Stimulated activated effector memory CD8-positive, alpha-beta T cell treated with anti-CD3 and anti-CD28 coated beads, Interleukin-12 subunit alpha, Interleukin-12 subunit beta, amount 100 ng/mL, for 72 hours (primary cell): ENCODE measurements around the gene PIK3CA.
"Not testable (repeated sequence)": the region's sequence is repeated elsewhere in the genome, so short reads cannot be mapped to it uniquely, and the experiment has no call there.

Experiments
- ATAC-seq: fragments of 150-1000 bp; cut with Tn5 transposase; 2 replicates; pipeline ENCODE4 v1.10.0; 2021
- DNase-seq, 2 donors: peaks; one replicate each; pipeline ENCODE4 v3.0.0; 2021 to 2022; ENCODE audit warnings: low spot score in 2 of 2
- H3K27ac Mint-ChIP-seq: one replicate; pipeline ENCODE4 v1.8.0; 2022; ENCODE audit warnings: mild to moderate bottlenecking, mixed read lengths
- H3K36me3 Mint-ChIP-seq: one replicate; pipeline ENCODE4 v1.8.0; 2022; ENCODE audit warnings: mild to moderate bottlenecking, mixed read lengths
- H3K4me1 Mint-ChIP-seq: one replicate; pipeline ENCODE4 v1.8.0; 2022; ENCODE audit warnings: mixed read lengths
- H3K4me3 Mint-ChIP-seq: one replicate; pipeline ENCODE4 v1.8.0; 2022; ENCODE audit warnings: mild to moderate bottlenecking, mixed read lengths
- H3K9me3 Mint-ChIP-seq: one replicate; pipeline ENCODE4 v1.8.0; 2022; ENCODE audit warnings: mixed read lengths

PIK3CA gene

GRCh38 chr3:179258820-179259219, 110.7 kb downstream of the PIK3CA start:
- H3K4me3 Mint-ChIP-seq, result no peak overlapping the region
- H3K4me1 Mint-ChIP-seq, result peaks cover 22% of the 10 kb centered on the region
- H3K36me3 Mint-ChIP-seq, result no peaks in the 10 kb centered on the region
- no peak for ATAC-seq
- H3K27ac Mint-ChIP-seq, result no peak overlapping the region
- DNase-seq, result no peak
- peaks cover 7% of the 10 kb centered on the region for H3K9me3 Mint-ChIP-seq

GRCh38 chr3:179259959-179260756, 112.0 kb downstream of the PIK3CA start:
- DNase-seq, H3K27ac Mint-ChIP-seq: not testable (repeated sequence)

GRCh38 chr3:179260949-179261765, 113.0 kb downstream of the PIK3CA start:
- peaks cover 7% of the 10 kb centered on the region for H3K9me3 Mint-ChIP-seq
- H3K27ac Mint-ChIP-seq, result no peak overlapping the region
- H3K4me3 Mint-ChIP-seq, result peak overlapping the region; percentile 44
- ATAC-seq, result peak; percentile 93
- H3K4me1 Mint-ChIP-seq, result peaks cover 22% of the 10 kb centered on the region
- no peaks in the 10 kb centered on the region for H3K36me3 Mint-ChIP-seq
- peak; percentile 54 to 75 for DNase-seq

More at GRCh38 chr3:179259959-179260756, 112.0 kb downstream of the PIK3CA start:
- Mint-ChIP-seq H3K4me3 (peak overlapping the region; percentile 44), H3K4me1 (peaks cover 22% of the 10 kb centered on the region)
- H3K9me3 Mint-ChIP-seq, H3K36me3 Mint-ChIP-seq: not testable (repeated sequence)
- ATAC-seq, result peak; percentile 59

- H3K9me3 Mint-ChIP-seq, result peaks cover 7% of the 10 kb centered on the region
- H3K36me3 Mint-ChIP-seq, result no peaks in the 10 kb centered on the region
- peaks cover 22% of the 10 kb centered on the region for H3K4me1 Mint-ChIP-seq
- H3K27ac Mint-ChIP-seq, result no peak overlapping the region
- ATAC-seq, result no peak
- no peak overlapping the region for H3K4me3 Mint-ChIP-seq
- DNase-seq, result no peak
Observed at GRCh38 chr3:179263134-179263533, 115.0 kb downstream of the PIK3CA start.

GRCh38 chr3:179264449-179264848, 116.3 kb downstream of the PIK3CA start:
- peaks cover 16% of the 10 kb centered on the region for H3K4me1 Mint-ChIP-seq
- ATAC-seq, result no peak
- no peaks in the 10 kb centered on the region for H3K36me3 Mint-ChIP-seq
- no peak overlapping the region for H3K4me3 Mint-ChIP-seq
- DNase-seq, result no peak
- H3K27ac Mint-ChIP-seq, result no peak overlapping the region
- H3K9me3 Mint-ChIP-seq, result peaks cover 7% of the 10 kb centered on the region

GRCh38 chr3:179265092-179265491, 116.9 kb downstream of the PIK3CA start:
- Mint-ChIP-seq H3K36me3 (no peaks in the 10 kb centered on the region), H3K4me3 (no peak overlapping the region), H3K27ac (no peak overlapping the region), H3K9me3 (peaks cover 2% of the 10 kb centered on the region), H3K4me1 (peaks cover 10% of the 10 kb centered on the region)
- ATAC-seq (no peak), DNase-seq (no peak)

GRCh38 chr3:179265875-179266274, 117.7 kb downstream of the PIK3CA start:
- ATAC-seq (peak; percentile 83), DNase-seq (no peak)
- peaks cover 2% of the 10 kb centered on the region for H3K4me1 Mint-ChIP-seq
- H3K4me3 Mint-ChIP-seq, result no peak overlapping the region
- H3K36me3 Mint-ChIP-seq, result no peaks in the 10 kb centered on the region
- H3K27ac Mint-ChIP-seq, result no peak overlapping the region
- H3K9me3 Mint-ChIP-seq, result no peaks in the 10 kb centered on the region

GRCh38 chr3:179266701-179267211, 118.6 kb downstream of the PIK3CA start:
- Mint-ChIP-seq H3K27ac (no peak overlapping the region), H3K4me3 (no peak overlapping the region), H3K36me3 (no peaks in the 10 kb centered on the region), H3K4me1 (no peaks in the 10 kb centered on the region), H3K9me3 (no peaks in the 10 kb centered on the region)
- no peak for ATAC-seq
- DNase-seq, result no peak

GRCh38 chr3:179268400-179269051, 120.4 kb downstream of the PIK3CA start:
- Mint-ChIP-seq H3K27ac (no peak overlapping the region), H3K36me3 (no peaks in the 10 kb centered on the region), H3K9me3 (no peaks in the 10 kb centered on the region), H3K4me3 (no peak overlapping the region), H3K4me1 (no peaks in the 10 kb centered on the region)
- ATAC-seq, result no peak
- no peak for DNase-seq

- DNase-seq (no peak), ATAC-seq (no peak)
- H3K9me3 Mint-ChIP-seq, result no peaks in the 10 kb centered on the region
- H3K4me1 Mint-ChIP-seq, result no peaks in the 10 kb centered on the region
- H3K36me3 Mint-ChIP-seq, result no peaks in the 10 kb centered on the region
- no peak overlapping the region for H3K27ac Mint-ChIP-seq
- no peak overlapping the region for H3K4me3 Mint-ChIP-seq
Observed at GRCh38 chr3:179269152-179269707, 121.1 kb downstream of the PIK3CA start.

GRCh38 chr3:179272385-179272784, 124.2 kb downstream of the PIK3CA start:
- no peaks in the 10 kb centered on the region for H3K36me3 Mint-ChIP-seq
- H3K4me1 Mint-ChIP-seq, result no peaks in the 10 kb centered on the region
- H3K9me3 Mint-ChIP-seq, result no peaks in the 10 kb centered on the region
- no peak for ATAC-seq
- H3K27ac Mint-ChIP-seq, result no peak overlapping the region
- H3K4me3 Mint-ChIP-seq, result no peak overlapping the region
- no peak for DNase-seq

GRCh38 chr3:179274434-179274833, 126.3 kb downstream of the PIK3CA start:
- not testable (repeated sequence) for H3K36me3 Mint-ChIP-seq, H3K4me3 Mint-ChIP-seq, DNase-seq, H3K9me3 Mint-ChIP-seq, H3K27ac Mint-ChIP-seq, H3K4me1 Mint-ChIP-seq, ATAC-seq

- Mint-ChIP-seq H3K36me3 (no peaks in the 10 kb centered on the region), H3K9me3 (no peaks in the 10 kb centered on the region), H3K4me1 (no peaks in the 10 kb centered on the region), H3K27ac (no peak overlapping the region), H3K4me3 (no peak overlapping the region)
- no peak for ATAC-seq
- DNase-seq, result no peak
Observed at GRCh38 chr3:179276001-179276400, 127.8 kb downstream of the PIK3CA start.

- H3K36me3 Mint-ChIP-seq, result no peaks in the 10 kb centered on the region
- no peaks in the 10 kb centered on the region for H3K9me3 Mint-ChIP-seq
- no peaks in the 10 kb centered on the region for H3K4me1 Mint-ChIP-seq
- ATAC-seq (no peak), DNase-seq (no peak)
- no peak overlapping the region for H3K4me3 Mint-ChIP-seq
- no peak overlapping the region for H3K27ac Mint-ChIP-seq
Observed at GRCh38 chr3:179276743-179277142, 128.6 kb downstream of the PIK3CA start.

- Mint-ChIP-seq H3K4me1 (no peaks in the 10 kb centered on the region), H3K27ac (no peak overlapping the region), H3K9me3 (no peaks in the 10 kb centered on the region), H3K36me3 (no peaks in the 10 kb centered on the region), H3K4me3 (no peak overlapping the region)
- no peak for ATAC-seq
- no peak for DNase-seq
Observed at GRCh38 chr3:179278151-179278550, 130.0 kb downstream of the PIK3CA start.
